Ovary (tissue), 9 donors: ENCODE results near the gene AMZ2. TPM values are rescaled to one million over a fixed set of nuclear protein-coding genes. Genes with fewer than 3 reads are reported as not detected.
"Not testable (repeated sequence)": the region's sequence is repeated elsewhere in the genome, so short reads cannot be mapped to it uniquely, and the experiment has no call there.

Experiments used
- DNase-seq, 5 donors: peaks; one replicate each; pipeline ENCODE4 v3.0.0-alpha.2; 2019 to 2020
- H3K27ac ChIP-seq, 2 donors: fragments of 200-600 bp; one replicate each; pipeline versions ENCODE4 v1.5.1 to v1.8.0; 2019 to 2022
- H3K27me3 ChIP-seq: fragments of 200-600 bp; one replicate; pipeline ENCODE4 v1.8.0; 2022
- H3K36me3 ChIP-seq: fragments of 200-600 bp; sonication (generic); one replicate; pipeline ENCODE4 v1.5.1; 2019
- H3K4me1 ChIP-seq: one replicate; pipeline ENCODE4 v1.8.1; 2013; ENCODE audit warnings: mild to moderate bottlenecking, moderate library complexity; ENCODE audit not compliant: insufficient read depth
- H3K4me3 ChIP-seq: fragments of 200-600 bp; sonication (generic); one replicate; pipeline ENCODE4 v1.5.1; 2017
- H3K9me3 ChIP-seq, 2 donors: fragments of 200-600 bp in 1 of 2; sonication (generic) in 1 of 2; one replicate each; pipeline versions ENCODE4 v1.5.1 to v1.8.1; 2013 to 2019; ENCODE audit warnings: mild to moderate bottlenecking in 1 of 2, moderate library complexity in 1 of 2
- EP300 ChIP-seq: sonication (generic); formaldehyde crosslinking; IDR thresholded peaks from one replicate; pipeline ENCODE4 v1.6.1; 2017; ENCODE audit warnings: antibody characterized with exemption
- POLR2A ChIP-seq: fragments of 450-650 bp; IDR thresholded peaks from one replicate; pipeline ENCODE4 v1.6.1; 2017; ENCODE audit warnings: antibody characterized with exemption, mild to moderate bottlenecking, moderate library complexity
- WGBS, 3 donors: extraction: QIAGEN DNeasy Blood & Tissue Kit in 1 of 3; methylation state at CpG; one replicate each; pipeline versions ENCODE4 v1.1.5 to v1.1.7; 2013 to 2017; 5-methylcytosine and 5-hydroxymethylcytosine counted together
- intact Hi-C, 4 donors: fragments of 100-400 bp; cut with DNase I; formaldehyde crosslinking; loops; one replicate each; pipeline versions ENCODE4 v1.11.0 to v1.15.1; 2022 to 2023
- polyA plus RNA-seq, 2 donors: library from polyadenylated mRNA; stranded (reverse); fragments of 200-250 nt in 1 of 2; fragments of 350-450 nt in 1 of 2; fragmentation: Illumina TruSeq in 1 of 2; extraction: RNeasy Lipid Tissue Mini Kit (QIAGEN cat#74804) in 1 of 2; gene quantifications; one replicate each; pipeline ENCODE4 v1.2.3, GENCODE V29; 2013 to 2014
- total RNA-seq, 7 donors: library from RNA; depleted of rRNA in 2 of 7; stranded (reverse); fragments of >200 nt in 2 of 7; fragmentation: NEBNext Ultra II Directional in 3 of 7; extraction: Animal tissue kit (Norgen Biotek cat#: 25700) in 3 of 7; gene quantifications; one replicate each; pipeline versions ENCODE4 v1.1.0 to v1.2.4, GENCODE V29; 2016 to 2023
- TF ChIP-seq, protein P1 (sequence below), 3 donors: fragments of 450-650 bp in 2 of 3; fragments of 200-600 bp in 1 of 3; IDR thresholded peaks; one replicate each; pipeline versions ENCODE4 v1.5.1 to v1.8.0; 2016 to 2022; ENCODE audit warnings: antibody characterized with exemption in 3 of 3, mild to moderate bottlenecking in 1 of 3
- donor health status: DM: no; HTN: no; CAD: no; lungs with moderate emphysema.
- donor health status: DM: no; HTN: no; CAD: no.
- donor health status: Bipolar disorder and iron deficiency.
- donor health status: DM: yes; HTN: yes; CAD: no.
- donor health status: DM: no; HTN: no; CAD: no.
- donor health status: DM: yes; HTN: yes; CAD: no.

The AMZ2 gene
- total and polyA plus RNA-seq, 9 donors: 30.4 to 131 (median 61.6) TPM

DNA sequence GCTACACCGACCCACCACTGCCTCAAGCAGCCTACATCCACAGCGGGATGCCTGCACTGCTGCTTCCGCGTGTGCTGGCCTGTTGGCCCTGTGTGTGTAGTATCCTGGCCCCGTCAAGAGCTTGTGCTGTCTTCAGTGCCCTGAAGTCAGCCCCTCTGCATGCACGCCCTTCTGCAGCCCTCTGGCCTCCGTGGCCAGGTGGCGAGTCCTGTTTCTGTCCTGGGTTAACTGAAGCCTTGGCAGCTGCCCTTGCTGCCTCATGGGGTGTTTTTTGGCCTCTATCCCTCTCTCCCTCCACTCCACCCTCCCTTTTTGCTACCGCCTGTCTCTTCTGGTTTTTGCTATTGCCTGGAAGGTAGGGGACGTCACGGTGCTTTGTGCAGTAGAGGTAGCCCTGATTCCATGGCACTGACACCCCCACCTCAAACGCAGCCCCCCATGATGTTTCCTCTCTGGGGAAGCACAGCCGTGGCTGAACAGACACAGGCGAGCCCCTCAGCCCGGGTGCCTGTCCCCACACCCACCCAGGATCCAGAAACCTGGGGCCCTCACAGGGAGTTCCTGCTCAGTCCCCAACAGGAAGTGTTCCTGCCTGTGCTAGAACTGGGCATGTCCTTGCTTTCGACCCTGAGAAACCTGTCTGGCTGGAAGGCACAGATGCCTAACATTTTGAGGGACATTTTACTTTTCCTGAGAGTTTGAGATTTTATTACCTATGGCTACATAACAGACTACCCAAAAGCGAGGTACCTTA lies 18.8 kb upstream of the AMZ2 start:
- no peaks in the 10 kb centered on the region for H3K4me1 ChIP-seq
- H3K36me3 ChIP-seq: no peaks in the 10 kb centered on the region
- H3K4me3 ChIP-seq: no peak overlapping the region
- H3K27me3 ChIP-seq: no peaks in the 10 kb centered on the region
- no peak for DNase-seq
- TF ChIP-seq POLR2A (no peak), EP300 (no peak)
- TF ChIP-seq, protein P1, sequence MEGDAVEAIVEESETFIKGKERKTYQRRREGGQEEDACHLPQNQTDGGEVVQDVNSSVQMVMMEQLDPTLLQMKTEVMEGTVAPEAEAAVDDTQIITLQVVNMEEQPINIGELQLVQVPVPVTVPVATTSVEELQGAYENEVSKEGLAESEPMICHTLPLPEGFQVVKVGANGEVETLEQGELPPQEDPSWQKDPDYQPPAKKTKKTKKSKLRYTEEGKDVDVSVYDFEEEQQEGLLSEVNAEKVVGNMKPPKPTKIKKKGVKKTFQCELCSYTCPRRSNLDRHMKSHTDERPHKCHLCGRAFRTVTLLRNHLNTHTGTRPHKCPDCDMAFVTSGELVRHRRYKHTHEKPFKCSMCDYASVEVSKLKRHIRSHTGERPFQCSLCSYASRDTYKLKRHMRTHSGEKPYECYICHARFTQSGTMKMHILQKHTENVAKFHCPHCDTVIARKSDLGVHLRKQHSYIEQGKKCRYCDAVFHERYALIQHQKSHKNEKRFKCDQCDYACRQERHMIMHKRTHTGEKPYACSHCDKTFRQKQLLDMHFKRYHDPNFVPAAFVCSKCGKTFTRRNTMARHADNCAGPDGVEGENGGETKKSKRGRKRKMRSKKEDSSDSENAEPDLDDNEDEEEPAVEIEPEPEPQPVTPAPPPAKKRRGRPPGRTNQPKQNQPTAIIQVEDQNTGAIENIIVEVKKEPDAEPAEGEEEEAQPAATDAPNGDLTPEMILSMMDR (IDR thresholded peaks at IDR 0.05): no peak
- intact Hi-C loops: no loop called here
- H3K9me3 ChIP-seq: no peaks in the 10 kb centered on the region
- no peak overlapping the region for H3K27ac ChIP-seq
- 87 to 91% (median 88%) methylated on average over 17 of the region's 17 CpGs for WGBS, 3 donors

GRCh38 chr17:68229619-68230018 lies 18.2 kb upstream of the AMZ2 start:
- Histone ChIP-seq H3K36me3 (no peaks in the 10 kb centered on the region), H3K4me3 (no peak overlapping the region), H3K4me1 (no peaks in the 10 kb centered on the region), H3K27ac (no peak overlapping the region), H3K9me3 (no peaks in the 10 kb centered on the region), H3K27me3 (no peaks in the 10 kb centered on the region)
- intact Hi-C loops: no loop called here
- TF ChIP-seq EP300 (no peak), POLR2A (no peak)
- TF ChIP-seq, protein P1 (IDR thresholded peaks at IDR 0.05): no peak
- DNase-seq: no peak
- WGBS, 3 donors: 84 to 92% (median 90%) methylated on average over 8 of the region's 8 CpGs

DNA sequence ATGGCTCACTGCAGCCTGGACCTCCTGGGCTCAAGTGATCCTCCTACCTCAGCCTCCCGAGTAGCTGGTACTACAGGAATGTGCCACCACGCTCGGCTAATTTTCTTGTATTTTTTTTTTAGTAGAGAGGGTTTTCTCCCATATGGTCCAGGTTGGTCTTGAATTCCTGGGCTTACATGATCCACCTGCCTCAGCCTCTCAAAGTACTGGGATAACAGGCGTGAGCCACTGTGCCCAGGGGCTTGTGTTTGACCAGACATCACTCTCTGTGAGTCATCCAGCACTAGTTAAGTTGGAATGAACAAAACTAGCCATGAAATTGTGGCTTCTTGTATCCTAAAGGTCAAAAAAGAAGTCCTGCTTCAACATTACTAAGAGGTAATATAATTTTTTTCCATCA lies 16.7 kb upstream of the AMZ2 start:
- H3K36me3 ChIP-seq, H3K27me3 ChIP-seq, H3K4me3 ChIP-seq, H3K9me3 ChIP-seq, H3K4me1 ChIP-seq, intact Hi-C loops, H3K27ac ChIP-seq, DNase-seq: not testable (repeated sequence)
- 94 to 99% (median 95%) methylated on average over 4 of the region's 4 CpGs for WGBS, 3 donors

DNA sequence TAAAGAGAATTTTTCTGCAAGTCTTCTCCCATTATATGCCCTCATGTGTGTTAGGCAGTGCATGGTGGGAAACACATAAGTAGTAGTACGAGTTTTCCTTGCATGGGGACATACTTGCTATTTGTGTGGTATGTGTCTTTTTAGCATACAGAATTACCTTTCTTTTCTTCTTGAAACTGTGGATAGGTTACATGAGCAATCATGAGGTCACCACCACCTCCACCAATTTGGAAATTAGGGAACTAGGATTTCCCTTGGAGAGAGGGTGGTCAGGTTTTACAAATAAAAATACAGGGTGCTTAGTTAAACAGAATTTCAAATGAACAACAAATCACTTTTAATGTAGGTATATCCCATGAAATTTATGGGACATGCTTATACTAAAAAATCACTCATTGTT lies 16.3 kb upstream of the AMZ2 start:
- TF ChIP-seq, protein P1 (IDR thresholded peaks at IDR 0.05): no peak
- TF ChIP-seq POLR2A: no peak
- no peak for TF ChIP-seq EP300
- no peak for DNase-seq
- 94 to 97% (median 97%) methylated on average over 1 of the region's 1 CpG for WGBS, 3 donors
- H3K27me3 ChIP-seq: no peaks in the 10 kb centered on the region
- no peaks in the 10 kb centered on the region for H3K4me1 ChIP-seq
- intact Hi-C loops: no loop called here
- no peak overlapping the region for H3K27ac ChIP-seq
- H3K4me3 ChIP-seq: no peak overlapping the region
- H3K9me3 ChIP-seq: no peaks in the 10 kb centered on the region
- H3K36me3 ChIP-seq: no peaks in the 10 kb centered on the region

- H3K9me3 ChIP-seq, H3K4me1 ChIP-seq, DNase-seq, H3K27ac ChIP-seq, H3K36me3 ChIP-seq, intact Hi-C loops, H3K27me3 ChIP-seq, H3K4me3 ChIP-seq: not testable (repeated sequence)
- WGBS, 3 donors: 61 to 91% (median 88%) methylated on average over 1 of the region's 1 CpG
These were observed 15.1 kb upstream of the AMZ2 start for GRCh38 chr17:68232741-68233140.

DNA sequence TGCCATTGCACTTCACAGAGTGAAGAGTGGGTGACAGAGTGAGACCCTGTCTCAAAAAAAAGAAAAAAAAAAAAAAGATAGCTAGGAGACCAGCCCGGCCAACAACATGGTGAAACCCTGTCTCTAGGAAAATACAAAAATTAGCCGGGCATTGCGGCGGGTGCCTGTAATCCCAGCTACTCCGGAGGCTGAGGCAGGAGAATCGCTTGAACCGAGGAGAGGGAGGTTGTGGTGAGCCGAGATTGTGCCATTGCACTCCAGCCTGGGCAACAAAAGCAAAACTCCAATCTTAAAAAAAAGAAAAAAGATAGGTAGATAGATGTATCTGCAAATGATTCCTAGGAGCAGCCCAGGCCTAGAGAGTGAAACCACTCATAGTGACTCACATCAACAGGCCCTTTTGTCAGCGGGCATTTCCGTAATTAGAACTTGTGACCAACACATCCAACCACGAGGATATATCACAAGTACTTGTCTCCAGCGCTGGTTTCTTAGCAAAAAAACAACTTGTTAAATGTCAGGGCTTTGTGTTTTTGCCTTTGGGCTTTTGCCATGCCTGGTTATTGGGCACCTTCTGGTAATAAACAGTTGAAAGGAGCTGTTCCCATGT lies 13.0 kb upstream of the AMZ2 start:
- 89 to 93% (median 91%) methylated on average over 12 of the region's 12 CpGs for WGBS, 3 donors
- H3K36me3 ChIP-seq, H3K4me1 ChIP-seq, intact Hi-C loops, H3K4me3 ChIP-seq, DNase-seq, H3K27ac ChIP-seq, H3K9me3 ChIP-seq, H3K27me3 ChIP-seq: not testable (repeated sequence)

DNA sequence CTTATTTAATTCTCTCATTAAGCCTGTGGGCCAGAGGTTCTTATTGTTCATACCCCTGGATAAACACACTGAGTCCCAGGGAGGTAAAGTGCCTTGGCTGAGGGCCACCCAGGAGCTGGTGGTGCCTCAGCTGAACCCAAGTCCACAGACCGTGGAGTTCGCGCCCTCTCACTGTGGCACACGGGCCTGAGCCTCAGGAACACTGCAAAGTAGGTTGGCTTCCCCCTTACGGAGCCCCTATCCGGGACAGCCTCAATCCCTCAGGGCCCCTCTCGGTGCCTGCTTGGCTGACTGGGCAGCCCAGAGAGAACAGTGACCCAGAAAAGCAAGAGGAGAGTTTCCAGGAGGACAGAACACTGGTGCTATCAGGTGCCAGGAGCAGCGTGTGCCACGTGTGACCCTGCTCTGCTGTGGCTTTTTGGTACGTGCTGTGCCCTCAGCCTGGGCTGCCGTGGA lies 12.5 kb upstream of the AMZ2 start:
- intact Hi-C loops, H3K9me3 ChIP-seq, H3K36me3 ChIP-seq, H3K27me3 ChIP-seq, H3K4me3 ChIP-seq, H3K27ac ChIP-seq, DNase-seq, H3K4me1 ChIP-seq: not testable (repeated sequence)
- 83 to 87% (median 85%) methylated on average over 11 of the region's 11 CpGs for WGBS, 3 donors

DNA sequence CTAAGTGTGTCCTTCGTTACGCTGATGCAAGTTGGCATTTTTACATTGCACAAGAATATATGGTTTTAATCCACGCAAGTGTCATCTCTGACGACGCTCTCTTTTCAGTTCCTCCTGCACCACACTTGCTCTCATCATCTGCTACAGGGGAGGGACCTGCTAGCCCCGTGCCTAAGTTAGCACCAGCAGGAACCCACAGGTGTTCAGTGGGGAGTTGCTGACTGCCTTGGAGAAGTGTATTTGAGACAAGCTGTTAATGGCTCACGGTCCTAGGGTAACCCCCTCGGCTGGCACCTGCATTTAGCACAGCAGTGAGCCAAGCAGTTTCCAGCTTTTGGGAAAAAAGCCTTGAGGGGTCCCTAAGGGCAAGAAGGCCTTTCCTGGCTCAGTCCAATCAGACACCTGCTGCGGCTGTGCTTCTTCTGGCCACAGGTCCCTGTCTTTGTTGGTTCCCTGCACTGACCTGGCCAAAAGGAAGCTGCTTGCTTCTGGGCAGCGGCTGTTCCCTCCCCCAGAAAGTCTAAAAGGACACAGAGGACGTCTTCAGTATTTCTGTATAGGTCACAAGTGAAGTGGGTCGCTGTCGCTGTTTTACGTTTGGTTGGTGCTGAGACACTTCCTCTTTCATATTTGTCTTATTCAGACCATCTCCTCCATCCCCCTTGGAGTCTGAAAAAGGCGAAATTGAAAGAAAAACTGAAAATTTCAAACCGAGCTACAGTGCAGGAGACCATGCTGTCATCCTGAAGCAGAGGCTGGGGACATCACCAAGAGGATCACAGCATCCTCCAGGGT lies 10.3 kb upstream of the AMZ2 start:
- WGBS, 3 donors: 81 to 82% (median 81%) methylated on average over 16 of the region's 16 CpGs
- intact Hi-C loops, H3K36me3 ChIP-seq, H3K4me1 ChIP-seq, DNase-seq, H3K27ac ChIP-seq, H3K9me3 ChIP-seq, H3K4me3 ChIP-seq, H3K27me3 ChIP-seq: not testable (repeated sequence)
